ENCODE data around the gene CCDC83. TPM values are rescaled to one million over a fixed set of nuclear protein-coding genes. Genes with fewer than 3 reads are reported as not detected.
"Not testable (repeated sequence)": the region's sequence is repeated elsewhere in the genome, so short reads cannot be mapped to it uniquely, and the experiment has no call there.

The CCDC83 gene
- total and polyA plus RNA-seq, 11 donors: not detected

- Histone ChIP-seq H3K27ac (no peak overlapping the region), H3K4me3 (no peak overlapping the region), H3K27me3 (no peaks in the 10 kb centered on the region), H3K36me3 (peaks cover 0 to 17% (median 9%) of the 10 kb centered on the region in 9 donors), H3K4me1 (peaks cover 0 to 66% (median 38%) of the 10 kb centered on the region in 12 donors), H3K9me3 (peaks cover 0 to 11% (median 0%) of the 10 kb centered on the region in 12 donors)
- intact Hi-C loops (cut with DNase I): no loop called here
- WGBS, 4 donors: 91 to 98% (median 97%) methylated on average over 8 of the region's 8 CpGs
- TF ChIP-seq CTCF (IDR thresholded peaks at IDR 0.05) (no peak), POLR2A (IDR thresholded peaks at IDR 0.05) (no peak)
- ATAC-seq (no peak), DNase-seq (no peak)
These were observed 95.3 kb downstream of the CCDC83 start for GRCh38 chr11:85950317-85951048.

GRCh38 chr11:85951049-85951405, 95.8 kb downstream of the CCDC83 start:
- no peak for DNase-seq
- intact Hi-C loops (cut with DNase I): no loop called here
- peaks cover 0 to 66% (median 39%) of the 10 kb centered on the region in 12 donors for H3K4me1 ChIP-seq
- H3K27ac ChIP-seq: no peak overlapping the region
- no peak for TF ChIP-seq POLR2A (IDR thresholded peaks at IDR 0.05)
- no peak for TF ChIP-seq CTCF (IDR thresholded peaks at IDR 0.05)
- H3K4me3 ChIP-seq: no peak overlapping the region
- no peak for ATAC-seq
- no peaks in the 10 kb centered on the region for H3K27me3 ChIP-seq
- peaks cover 0 to 11% (median 0%) of the 10 kb centered on the region in 12 donors for H3K9me3 ChIP-seq
- WGBS, 4 donors: 88 to 98% (median 97%) methylated on average over 4 of the region's 4 CpGs
- H3K36me3 ChIP-seq: peaks cover 0 to 23% (median 14%) of the 10 kb centered on the region in 9 donors

- DNase-seq: no peak
- Histone ChIP-seq H3K9me3 (peaks cover 0 to 11% (median 0%) of the 10 kb centered on the region in 12 donors), H3K4me3 (no peak overlapping the region), H3K4me1 (peaks cover 0 to 66% (median 37%) of the 10 kb centered on the region in 12 donors), H3K27me3 (no peaks in the 10 kb centered on the region), H3K27ac (no peak overlapping the region), H3K36me3 (peaks cover 0 to 28% (median 20%) of the 10 kb centered on the region in 9 donors)
- intact Hi-C loops (cut with DNase I): no loop called here
- WGBS, 4 donors: 92 to 99% (median 96%) methylated on average over 3 of the region's 3 CpGs
- no peak for TF ChIP-seq CTCF (IDR thresholded peaks at IDR 0.05)
- TF ChIP-seq POLR2A (IDR thresholded peaks at IDR 0.05): no peak
- ATAC-seq: no peak
These were observed 96.4 kb downstream of the CCDC83 start for GRCh38 chr11:85951428-85952107.

GRCh38 chr11:85952108-85952485, 96.9 kb downstream of the CCDC83 start:
- 85 to 97% (median 92%) methylated on average over 7 of the region's 7 CpGs for WGBS, 4 donors
- intact Hi-C loops (cut with DNase I); H3K27me3 ChIP-seq; H3K4me3 ChIP-seq; ATAC-seq; H3K27ac ChIP-seq; DNase-seq: not testable (repeated sequence)
- Histone ChIP-seq H3K9me3 (peaks cover 0 to 11% (median 0%) of the 10 kb centered on the region in 12 donors), H3K4me1 (peaks cover 0 to 61% (median 31%) of the 10 kb centered on the region in 12 donors), H3K36me3 (peaks cover 0 to 32% (median 25%) of the 10 kb centered on the region in 9 donors)

Measured in heart left ventricle (tissue), 16 donors.